AG10803 (cell line): ENCODE data around the gene FKRP.
"Not testable (repeated sequence)": the region's sequence is repeated elsewhere in the genome, so short reads cannot be mapped to it uniquely, and the experiment has no call there.

ENCODE experiments used
- DNase-seq: peaks from one replicate; pipeline ENCODE4 v3.0.0; 2010; ENCODE audit warnings: low read depth
- H3K4me3 ChIP-seq: 2 replicates; pipeline ENCODE4 v1.5.1; 2011; ENCODE audit warnings: mild to moderate bottlenecking, low read length, control low read depth
- TF ChIP-seq, protein P1 (sequence below): conservative IDR thresholded peaks from 2 replicates; pipeline ENCODE4 v1.5.1; 2011; ENCODE audit warnings: mild to moderate bottlenecking, low read length, control low read depth, inconsistent platforms

The FKRP gene

DNA sequence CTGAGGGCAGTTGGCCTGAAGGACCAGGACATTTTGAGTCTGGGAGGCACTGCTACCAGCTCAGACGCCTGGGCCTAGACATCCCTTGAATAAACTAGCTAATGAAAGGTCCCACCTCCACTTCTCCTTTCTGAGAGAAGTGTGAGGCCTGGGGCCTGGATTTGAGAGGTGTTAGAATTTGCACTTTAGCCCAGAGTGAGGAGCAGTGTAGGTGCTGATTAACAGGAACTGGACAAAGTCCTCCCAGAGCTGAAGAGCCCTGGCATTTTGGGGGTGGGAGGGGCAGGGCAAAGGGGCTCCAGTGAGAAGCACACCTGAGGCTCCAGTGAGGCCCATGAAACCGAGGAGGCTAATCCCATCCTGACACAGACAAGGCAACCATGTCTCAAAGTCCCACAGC lies 57.7 kb downstream of the FKRP start:
- no peak overlapping the region for H3K4me3 ChIP-seq
- no peak for DNase-seq
- TF ChIP-seq, protein P1, sequence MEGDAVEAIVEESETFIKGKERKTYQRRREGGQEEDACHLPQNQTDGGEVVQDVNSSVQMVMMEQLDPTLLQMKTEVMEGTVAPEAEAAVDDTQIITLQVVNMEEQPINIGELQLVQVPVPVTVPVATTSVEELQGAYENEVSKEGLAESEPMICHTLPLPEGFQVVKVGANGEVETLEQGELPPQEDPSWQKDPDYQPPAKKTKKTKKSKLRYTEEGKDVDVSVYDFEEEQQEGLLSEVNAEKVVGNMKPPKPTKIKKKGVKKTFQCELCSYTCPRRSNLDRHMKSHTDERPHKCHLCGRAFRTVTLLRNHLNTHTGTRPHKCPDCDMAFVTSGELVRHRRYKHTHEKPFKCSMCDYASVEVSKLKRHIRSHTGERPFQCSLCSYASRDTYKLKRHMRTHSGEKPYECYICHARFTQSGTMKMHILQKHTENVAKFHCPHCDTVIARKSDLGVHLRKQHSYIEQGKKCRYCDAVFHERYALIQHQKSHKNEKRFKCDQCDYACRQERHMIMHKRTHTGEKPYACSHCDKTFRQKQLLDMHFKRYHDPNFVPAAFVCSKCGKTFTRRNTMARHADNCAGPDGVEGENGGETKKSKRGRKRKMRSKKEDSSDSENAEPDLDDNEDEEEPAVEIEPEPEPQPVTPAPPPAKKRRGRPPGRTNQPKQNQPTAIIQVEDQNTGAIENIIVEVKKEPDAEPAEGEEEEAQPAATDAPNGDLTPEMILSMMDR: no peak

DNA sequence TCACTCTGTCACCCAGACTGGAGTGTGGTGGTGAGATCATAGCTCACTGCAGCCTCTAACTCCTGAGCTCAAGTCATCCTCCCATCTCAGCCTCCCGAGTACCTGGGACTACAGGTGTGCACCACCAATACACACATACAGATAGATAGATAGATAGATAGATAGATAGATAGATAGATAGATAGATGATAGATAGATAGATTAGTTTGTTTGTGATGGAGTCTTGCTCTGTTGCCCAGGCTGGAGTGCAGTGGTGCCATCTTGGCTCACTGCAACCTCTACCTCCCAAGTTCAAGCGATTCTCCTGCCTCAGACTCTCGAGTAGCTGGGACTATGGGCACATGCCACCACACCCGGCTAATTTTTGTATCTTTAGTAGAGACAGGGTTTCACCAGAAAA lies 58.6 kb downstream of the FKRP start:
- DNase-seq, H3K4me3 ChIP-seq: not testable (repeated sequence)

DNA sequence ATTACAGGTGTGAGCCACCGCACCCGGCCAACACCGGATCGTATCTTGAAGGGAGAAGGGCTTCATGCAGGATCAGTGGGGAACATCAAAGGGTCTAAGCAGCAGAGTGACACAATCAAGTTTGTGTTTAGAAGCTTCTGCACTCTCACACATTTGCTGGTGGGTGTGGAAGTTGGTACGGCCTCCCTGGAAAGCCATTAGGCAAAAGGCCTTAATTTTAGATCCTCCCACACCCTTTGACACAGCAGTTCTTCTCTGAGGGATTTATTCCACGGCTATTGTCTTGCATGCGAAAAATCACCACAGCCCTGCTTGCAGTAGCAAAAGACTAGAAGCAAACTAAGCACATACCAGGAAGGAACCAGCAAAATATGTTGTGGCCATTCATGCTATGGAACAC lies 60.8 kb downstream of the FKRP start:
- no peak overlapping the region for H3K4me3 ChIP-seq
- no peak for DNase-seq
- TF ChIP-seq, protein P1: no peak
